OCI-LY7 (cell line): ENCODE results near the gene SIGLEC5. TPM values are rescaled to one million over a fixed set of nuclear protein-coding genes. Genes with fewer than 3 reads are reported as not detected.

ENCODE experiments used
- BruUV-seq: library from RNA; stranded (reverse); fragments of 400-500 nt; replicated peaks from 2 replicates; lab custom pipeline; 2021; lab: Mats Ljungman, UMichigan
- CTCF ChIA-PET: fragments of 300-600 bp; sonication (Branson Sonifier 250); formaldehyde crosslinking; loops from one replicate; lab custom pipeline; 2022; ENCODE audit warnings: antibody characterized with exemption; ENCODE audit not compliant: unreplicated experiment; lab: Charles Lee
- POLR2A ChIA-PET: fragments of 300-600 bp; sonication (Branson Sonifier 250); formaldehyde crosslinking; loops from one replicate; lab custom pipeline; 2022; ENCODE audit warnings: antibody characterized with exemption; lab: Charles Lee
- DNase-seq: peaks from one replicate; pipeline ENCODE4 v3.0.0-alpha.2; 2015; ENCODE audit warnings: low spot score
- H2AFZ ChIP-seq: fragments of 200-600 bp; sonication (generic), shearing (Covaris generic); 2 replicates; pipeline ENCODE4 v1.6.1; 2014; ENCODE audit warnings: mild to moderate bottlenecking, antibody characterized with exemption, low read length, moderate library complexity
- H3K27ac ChIP-seq: fragments of 200-600 bp; sonication (generic); 2 replicates; pipeline ENCODE4 v1.5.1; 2014; ENCODE audit warnings: mixed run types, low read depth, mild to moderate bottlenecking, moderate library complexity, low read length, inconsistent platforms; ENCODE audit not compliant: poor library complexity, severe bottlenecking
- H3K36me3 ChIP-seq: fragments of 200-600 bp; sonication (generic); 2 replicates; pipeline ENCODE4 v1.6.1; 2014; ENCODE audit warnings: mild to moderate bottlenecking, antibody characterized with exemption, low read length, moderate library complexity, mixed read lengths; ENCODE audit not compliant: insufficient read depth
- H3K4me1 ChIP-seq: fragments of 200-600 bp; sonication (generic); 2 replicates; pipeline ENCODE4 v1.5.1; 2014; ENCODE audit warnings: mild to moderate bottlenecking, low read length; ENCODE audit not compliant: insufficient read depth, poor library complexity, severe bottlenecking
- H3K4me2 ChIP-seq: fragments of 200-600 bp; sonication (generic); 2 replicates; pipeline ENCODE4 v1.6.1; 2014; ENCODE audit warnings: mild to moderate bottlenecking, low read length
- H3K4me3 ChIP-seq: fragments of 200-600 bp; sonication (generic); 2 replicates; pipeline ENCODE4 v1.5.1; 2014; ENCODE audit warnings: mild to moderate bottlenecking, low read depth, low read length; ENCODE audit not compliant: poor library complexity, severe bottlenecking
- H3K79me2 ChIP-seq: fragments of 200-600 bp; sonication (generic); 2 replicates; pipeline ENCODE4 v1.6.1; 2016; ENCODE audit warnings: low read depth, mild to moderate bottlenecking, low read length, moderate library complexity, mixed read lengths; ENCODE audit not compliant: insufficient read depth
- H3K9me2 ChIP-seq: fragments of 200-600 bp; sonication (generic); 2 replicates; pipeline ENCODE4 v1.6.1; 2016; ENCODE audit warnings: mild to moderate bottlenecking, low read length, mixed read lengths; ENCODE audit not compliant: insufficient read depth
- H3K9me3 ChIP-seq: fragments of 200-600 bp; sonication (generic); 2 replicates; pipeline ENCODE4 v1.6.1; 2014; ENCODE audit warnings: mild to moderate bottlenecking, mixed run types, low read length, mixed read lengths
- H4K20me1 ChIP-seq: fragments of 200-600 bp; sonication (generic); 2 replicates; pipeline ENCODE4 v1.6.1; 2014; ENCODE audit warnings: mild to moderate bottlenecking, antibody characterized with exemption, low read length, moderate library complexity, mixed read lengths; ENCODE audit not compliant: insufficient read depth
- CTCF ChIP-seq: fragments of 200-600 bp; sonication (generic); conservative IDR thresholded peaks from 2 replicates; pipeline ENCODE4 v1.5.1; 2014; ENCODE audit warnings: mild to moderate bottlenecking, antibody characterized with exemption, low read length, moderate library complexity, mixed read lengths
- EZH2phosphoT487 ChIP-seq: fragments of 200-600 bp; sonication (generic); IDR thresholded peaks from 2 replicates; pipeline ENCODE4 v1.6.1; 2018; ENCODE audit warnings: low read depth, borderline replicate concordance, mild to moderate bottlenecking, mixed run types, antibody characterized with exemption, low read length, moderate library complexity, mixed read lengths
- intact Hi-C: fragments of 100-400 bp; cut with micrococcal nuclease; formaldehyde crosslinking; loops from one replicate; pipeline ENCODE4 v1.10.0; 2022; ENCODE audit not compliant: unreplicated experiment
- total RNA-seq, 2 experiments: library from RNA; depleted of rRNA in 1 of 2; stranded (reverse); fragments of >200 nt in 1 of 2; shearing (Covaris generic) in 1 of 2; gene quantifications; 2 replicates each; pipeline ENCODE4 v1.2.3, GENCODE V29; 2014 to 2022

The SIGLEC5 gene
- total RNA-seq, 2 experiments from 2014 or later: not detected

GRCh38 chr19:51637362-51637978 lies 7.3 kb upstream of the SIGLEC5 start:
- TF ChIP-seq EZH2phosphoT487 (no peak), CTCF (peak; percentile 75)
- H3K4me2 ChIP-seq: no peak overlapping the region

DNA sequence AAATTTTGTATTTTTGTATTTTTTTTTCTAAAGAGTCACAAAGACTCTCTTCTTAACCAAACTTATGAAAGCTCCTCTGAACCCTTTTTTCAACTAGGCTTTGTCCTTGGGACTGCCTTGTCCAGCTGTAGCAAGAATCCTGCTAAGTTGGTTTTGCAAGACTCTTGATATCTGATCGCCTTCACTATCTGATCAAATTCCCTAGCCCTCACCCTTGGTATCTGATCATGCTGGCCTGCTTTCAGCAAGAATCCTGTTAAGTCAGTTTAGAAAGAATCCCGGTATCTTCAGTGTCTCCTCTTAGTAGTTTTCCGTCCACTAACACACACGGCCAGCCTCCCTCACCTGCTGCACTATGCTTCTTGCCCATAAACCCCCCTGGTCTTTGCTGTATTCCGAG lies 1.9 kb upstream of the SIGLEC5 start:
- Histone ChIP-seq H3K79me2 (no peaks in the 10 kb centered on the region), H2AFZ (no peak overlapping the region), H3K4me3 (no peak overlapping the region), H3K4me1 (no peaks in the 10 kb centered on the region), H3K4me2 (no peak overlapping the region), H3K9me2 (no peaks in the 10 kb centered on the region), H4K20me1 (no peaks in the 10 kb centered on the region), H3K27ac (no peak overlapping the region), H3K36me3 (no peaks in the 10 kb centered on the region), H3K9me3 (0 out of 2 replicates have a peak, but pooled peaks cover 3% of the 10 kb centered on the region)
- ChIA-PET POLR2A (no interaction called here), CTCF (no interaction called here)
- intact Hi-C loops: no loop called here
- no TSS peak for BruUV-seq
- DNase-seq: no peak
- no peak for TF ChIP-seq CTCF
- TF ChIP-seq EZH2phosphoT487: no peak

More at GRCh38 chr19:51637362-51637978, 7.3 kb upstream of the SIGLEC5 start:
- Histone ChIP-seq H3K4me1 (no peaks in the 10 kb centered on the region), H3K36me3 (no peaks in the 10 kb centered on the region), H3K4me3 (no peak overlapping the region), H3K9me3 (0 out of 2 replicates have a peak, but pooled peaks cover 5% of the 10 kb centered on the region), H2AFZ (no peak overlapping the region), H3K27ac (no peak overlapping the region), H3K79me2 (no peaks in the 10 kb centered on the region), H3K9me2 (no peaks in the 10 kb centered on the region), H4K20me1 (no peaks in the 10 kb centered on the region)
- DNase-seq: peak; percentile 23
- intact Hi-C loops: loop anchor here (1.0 kb wide), 1 partner anchor 29 kb away; no protein-coding TSS in a partner anchor
- CTCF ChIA-PET: no interaction called here
- POLR2A ChIA-PET: no interaction called here
- no TSS peak for BruUV-seq
